ENCODE data around the gene DNM1. TPM values are rescaled to one million over a fixed set of nuclear protein-coding genes. Genes with fewer than 3 reads are reported as not detected.

Gene DNM1
- total and polyA plus RNA-seq, 12 donors = 2.1 to 13.7 (median 3.9) TPM

DNA sequence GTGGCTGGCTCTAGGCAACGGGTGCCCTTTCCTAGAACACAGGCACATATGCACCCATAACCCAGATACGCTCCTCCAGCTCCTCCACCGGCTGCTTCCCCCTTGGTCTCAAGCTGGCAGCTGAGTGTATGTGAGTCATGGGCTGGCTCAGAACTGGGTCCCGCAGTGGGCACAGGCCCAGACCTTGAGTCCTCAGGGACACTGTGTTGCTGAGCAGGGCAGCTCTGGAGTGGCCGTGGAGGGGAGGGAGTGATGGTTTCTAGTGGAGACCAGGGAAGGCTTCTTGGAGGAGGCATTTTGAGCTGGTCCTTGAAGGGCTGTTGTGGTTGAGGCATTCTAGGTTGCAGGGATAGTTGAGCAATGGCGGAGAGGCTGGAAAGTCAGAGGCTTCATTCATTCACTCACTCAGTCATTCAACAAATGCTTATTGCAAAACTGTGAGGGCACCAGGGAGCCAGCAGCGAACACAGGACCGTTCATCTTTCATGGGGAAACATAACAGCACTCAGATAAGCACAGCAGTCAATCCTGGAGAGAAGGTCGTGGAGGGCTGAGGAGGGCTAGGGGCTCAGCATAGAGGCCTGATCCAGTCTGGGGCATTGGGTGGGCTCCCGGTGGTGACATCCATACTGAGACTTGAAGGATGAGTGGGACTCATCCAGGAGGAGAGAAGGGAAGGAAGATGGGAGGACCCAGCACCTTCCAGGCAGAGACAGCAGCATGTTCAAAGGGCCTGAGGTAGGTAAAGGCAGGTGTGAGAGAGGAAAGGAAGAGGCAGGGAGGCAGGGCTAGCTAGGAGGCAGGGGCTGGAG, 40.8 kb upstream of the DNM1 start:
- intact Hi-C loops (cut with DNase I) = no loop called here
- peaks cover 0 to 53% (median 20%) of the 10 kb centered on the region in 9 donors for H3K36me3 ChIP-seq
- H3K27ac ChIP-seq = no peak overlapping the region
- no peak overlapping the region for H3K4me3 ChIP-seq
- no peaks in the 10 kb centered on the region for H3K9me3 ChIP-seq
- ATAC-seq (peak in 5 of 8 donors; percentile 10 to 70 (median 33)), DNase-seq (peak; percentile 34 to 70)
- H3K27me3 ChIP-seq = no peaks in the 10 kb centered on the region
- peaks cover 0 to 27% (median 13%) of the 10 kb centered on the region in 9 donors for H3K4me1 ChIP-seq
- TF ChIP-seq, protein P1, sequence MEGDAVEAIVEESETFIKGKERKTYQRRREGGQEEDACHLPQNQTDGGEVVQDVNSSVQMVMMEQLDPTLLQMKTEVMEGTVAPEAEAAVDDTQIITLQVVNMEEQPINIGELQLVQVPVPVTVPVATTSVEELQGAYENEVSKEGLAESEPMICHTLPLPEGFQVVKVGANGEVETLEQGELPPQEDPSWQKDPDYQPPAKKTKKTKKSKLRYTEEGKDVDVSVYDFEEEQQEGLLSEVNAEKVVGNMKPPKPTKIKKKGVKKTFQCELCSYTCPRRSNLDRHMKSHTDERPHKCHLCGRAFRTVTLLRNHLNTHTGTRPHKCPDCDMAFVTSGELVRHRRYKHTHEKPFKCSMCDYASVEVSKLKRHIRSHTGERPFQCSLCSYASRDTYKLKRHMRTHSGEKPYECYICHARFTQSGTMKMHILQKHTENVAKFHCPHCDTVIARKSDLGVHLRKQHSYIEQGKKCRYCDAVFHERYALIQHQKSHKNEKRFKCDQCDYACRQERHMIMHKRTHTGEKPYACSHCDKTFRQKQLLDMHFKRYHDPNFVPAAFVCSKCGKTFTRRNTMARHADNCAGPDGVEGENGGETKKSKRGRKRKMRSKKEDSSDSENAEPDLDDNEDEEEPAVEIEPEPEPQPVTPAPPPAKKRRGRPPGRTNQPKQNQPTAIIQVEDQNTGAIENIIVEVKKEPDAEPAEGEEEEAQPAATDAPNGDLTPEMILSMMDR (IDR thresholded peaks at IDR 0.05) = no peak
- WGBS, 2 donors = 74 to 75% methylated on average over 10 of the region's 10 CpGs

DNA sequence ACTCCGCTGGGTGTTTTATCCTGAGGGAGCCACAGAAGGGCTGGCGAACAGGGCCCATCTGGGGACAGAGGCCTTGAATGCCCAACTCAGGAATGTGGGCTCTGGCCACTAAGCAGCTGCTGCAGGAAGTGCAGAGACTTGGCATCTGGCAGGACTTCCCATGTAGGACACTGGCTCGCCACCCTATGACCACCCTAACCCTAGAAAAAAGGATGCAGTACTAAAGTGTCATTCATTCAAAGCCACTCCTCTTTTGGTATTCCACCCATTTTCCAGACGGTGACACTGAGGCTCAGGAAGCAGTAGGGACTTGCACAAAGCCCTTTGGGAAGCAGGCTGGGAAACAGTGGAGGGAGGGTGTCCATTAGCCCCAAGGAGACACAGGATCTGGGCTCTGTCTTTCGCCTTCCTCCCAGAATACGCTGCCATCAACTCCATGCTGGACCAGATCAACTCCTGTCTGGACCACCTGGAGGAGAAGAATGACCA, 40.1 kb upstream of the DNM1 start:
- DNase-seq (no peak), ATAC-seq (no peak)
- WGBS, 2 donors = 94 to 96% methylated on average over 6 of the region's 6 CpGs
- Histone ChIP-seq H3K4me1 (peaks cover 0 to 27% (median 13%) of the 10 kb centered on the region in 9 donors), H3K36me3 (peaks cover 0 to 59% (median 23%) of the 10 kb centered on the region in 9 donors), H3K4me3 (no peak overlapping the region), H3K9me3 (no peaks in the 10 kb centered on the region), H3K27me3 (no peaks in the 10 kb centered on the region), H3K27ac (no peak overlapping the region)
- intact Hi-C loops (cut with DNase I) = no loop called here
- TF ChIP-seq, protein P1 (IDR thresholded peaks at IDR 0.05) = no peak

GRCh38 chr9:128163523-128164306, 39.5 kb upstream of the DNM1 start:
- Histone ChIP-seq H3K4me1 (peaks cover 0 to 27% (median 13%) of the 10 kb centered on the region in 9 donors), H3K27ac (peak overlapping the region in 1 of 10 donors; percentile 56), H3K4me3 (no peak overlapping the region), H3K9me3 (no peaks in the 10 kb centered on the region), H3K27me3 (no peaks in the 10 kb centered on the region), H3K36me3 (peaks cover 0 to 66% (median 28%) of the 10 kb centered on the region in 9 donors)
- intact Hi-C loops (cut with DNase I) = no loop called here
- ATAC-seq (no peak), DNase-seq (no peak)
- WGBS, 2 donors = 97 to 98% methylated on average over 10 of the region's 10 CpGs
- TF ChIP-seq, protein P1 (IDR thresholded peaks at IDR 0.05) = no peak

- ATAC-seq (no peak), DNase-seq (no peak)
- no peaks in the 10 kb centered on the region for H3K27me3 ChIP-seq
- TF ChIP-seq, protein P1 (IDR thresholded peaks at IDR 0.05) = no peak
- intact Hi-C loops (cut with DNase I) = no loop called here
- WGBS, 2 donors = 60 to 64% methylated on average over 14 of the region's 14 CpGs
- no peaks in the 10 kb centered on the region for H3K9me3 ChIP-seq
- H3K4me1 ChIP-seq = peaks cover 0 to 24% (median 12%) of the 10 kb centered on the region in 9 donors
- H3K4me3 ChIP-seq = no peak overlapping the region
- H3K36me3 ChIP-seq = peaks cover 0 to 73% (median 35%) of the 10 kb centered on the region in 9 donors
- H3K27ac ChIP-seq = peak overlapping the region in 1 of 10 donors; percentile 56
These were observed 38.8 kb upstream of the DNM1 start for GRCh38 chr9:128164307-128164885.

Data from heart right ventricle (tissue), 16 donors.